ENCODE results near the gene OR8B12.
"Not testable (repeated sequence)": the region's sequence is repeated elsewhere in the genome, so short reads cannot be mapped to it uniquely, and the experiment has no call there.

OR8B12 gene

GRCh38 chr11:124519850-124520549 lies 23.5 kb downstream of the OR8B12 start:
- no peak for FAIRE-seq

- no peak for FAIRE-seq
Observed at GRCh38 chr11:124518989-124519451, 24.4 kb downstream of the OR8B12 start.

DNA sequence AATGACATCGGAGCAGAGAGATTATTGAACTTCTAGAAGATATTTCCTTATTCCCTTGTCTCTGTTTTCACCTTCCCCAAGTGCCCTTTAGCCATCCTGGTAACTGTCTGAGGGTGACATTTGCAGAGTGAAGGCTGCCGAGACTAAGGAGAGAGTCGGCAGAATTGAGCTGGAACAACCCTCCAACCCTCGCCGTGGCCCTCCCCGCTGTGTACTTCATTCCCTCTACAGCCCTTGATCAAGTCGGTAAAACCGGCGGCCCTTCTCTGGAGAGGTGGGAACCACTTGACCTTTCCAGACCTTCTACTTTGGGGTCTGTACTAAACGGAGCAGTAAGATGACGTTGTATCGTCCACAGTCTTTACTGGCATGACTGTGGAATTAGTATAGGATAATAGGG lies 26.1 kb downstream of the OR8B12 start:
- FAIRE-seq, result no peak

DNA sequence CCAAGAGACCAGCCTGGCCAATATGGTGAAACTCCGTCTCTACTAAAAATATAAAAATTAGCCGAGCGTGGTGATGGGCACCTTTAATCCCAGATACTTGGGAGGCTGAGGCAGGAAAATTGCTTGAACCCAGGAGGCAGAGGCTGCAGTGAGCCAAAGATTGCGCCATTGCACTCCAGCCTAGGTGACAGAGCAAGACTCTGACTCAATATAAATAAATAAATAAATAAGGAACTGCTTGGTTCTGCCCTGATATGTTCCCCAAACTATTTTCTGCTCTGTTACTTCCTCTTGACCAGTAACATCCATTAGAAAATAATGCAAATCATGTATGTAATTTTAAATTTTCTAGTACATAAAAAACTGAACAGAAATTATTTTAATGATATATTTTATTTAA lies 28.8 kb downstream of the OR8B12 start:
- not testable (repeated sequence) for FAIRE-seq

GRCh38 chr11:124514131-124514530 lies 29.3 kb downstream of the OR8B12 start:
- no peak for FAIRE-seq

DNA sequence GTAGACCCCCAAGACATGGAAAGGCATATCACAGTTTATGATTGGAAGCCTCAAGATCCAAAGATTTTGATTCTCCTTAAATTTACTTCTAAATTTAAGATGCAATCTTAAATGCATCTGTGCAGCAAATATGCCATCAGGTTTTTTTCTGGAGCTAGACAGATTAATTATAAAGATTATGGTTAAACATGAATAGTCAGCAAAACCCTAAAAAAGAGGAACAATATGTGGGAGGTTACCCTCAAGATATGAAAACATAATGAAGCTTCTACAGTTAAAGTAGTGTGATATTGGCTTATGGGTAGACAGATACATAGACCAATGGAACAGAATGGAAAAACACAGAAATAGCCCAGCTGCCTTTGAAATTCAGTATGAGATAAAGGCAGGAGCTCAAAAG lies 31.7 kb downstream of the OR8B12 start:
- FAIRE-seq, result no peak

- no peak for FAIRE-seq
Observed at GRCh38 chr11:124510279-124510678, 33.2 kb downstream of the OR8B12 start.

- FAIRE-seq, result no peak
Observed at GRCh38 chr11:124499711-124500110, 43.7 kb downstream of the OR8B12 start.

GRCh38 chr11:124493016-124493655 lies 50.3 kb downstream of the OR8B12 start:
- FAIRE-seq, result no peak

Data from A204.1 (cell line).